Ishikawa (cell line): ENCODE results near the gene TRAF7.

ENCODE experiments used
- EP300 ChIP-seq: IDR thresholded peaks from 2 replicates; pipeline ENCODE4 v1.6.1; 2012; ENCODE audit warnings: borderline replicate concordance
- NFIC ChIP-seq: IDR thresholded peaks from 2 replicates; pipeline ENCODE4 v1.6.1; 2012
- RAD21 ChIP-seq: IDR thresholded peaks from 2 replicates; pipeline ENCODE4 v1.6.1; 2012; ENCODE audit warnings: low read depth
- TEAD4 ChIP-seq: IDR thresholded peaks from 2 replicates; pipeline ENCODE4 v1.6.1; 2012
- YY1 ChIP-seq: IDR thresholded peaks from 2 replicates; pipeline ENCODE4 v1.6.1; 2012; ENCODE audit warnings: low read depth
- TF ChIP-seq, protein P1 (sequence below): IDR thresholded peaks from 2 replicates; pipeline ENCODE4 v1.6.1; 2012
- TF ChIP-seq, protein P2 (sequence below): IDR thresholded peaks from 2 replicates; pipeline ENCODE4 v1.6.1; 2012; ENCODE audit warnings: low read depth, mild to moderate bottlenecking

DNA sequence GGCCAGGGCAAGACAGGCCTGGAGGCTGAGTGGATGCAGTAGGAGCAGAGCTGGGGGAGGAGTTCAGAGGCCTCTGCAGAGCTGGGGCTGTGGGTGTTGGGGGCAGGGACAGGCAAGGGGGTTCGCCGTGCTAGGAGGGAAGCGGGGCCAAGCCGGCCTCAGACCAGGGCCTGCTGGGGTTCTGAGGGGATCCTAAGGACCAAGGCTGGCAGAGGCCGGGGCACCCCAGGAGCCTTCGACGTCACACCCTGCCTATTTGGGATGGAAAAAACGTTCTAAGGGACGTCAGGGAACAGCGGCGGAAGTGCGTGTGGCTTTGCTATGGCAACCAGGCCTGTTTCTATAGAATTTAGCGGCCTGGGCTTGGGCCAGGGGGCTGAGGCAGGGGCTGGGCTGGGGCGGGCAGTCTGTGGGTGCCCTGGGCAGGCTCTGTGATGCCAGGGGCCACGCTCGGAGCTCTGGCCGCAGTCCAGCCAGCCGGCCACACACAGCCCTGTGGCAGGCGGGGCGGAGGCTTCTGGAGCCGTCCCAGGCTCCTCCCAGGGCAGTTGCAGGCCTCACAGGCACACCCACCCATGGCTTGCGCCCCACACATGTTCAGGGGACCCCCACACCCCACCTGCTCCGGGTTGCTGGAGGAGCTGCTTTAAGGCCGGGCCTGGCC lies 3.7 kb downstream of the TRAF7 start:
- TF ChIP-seq, protein P1, sequence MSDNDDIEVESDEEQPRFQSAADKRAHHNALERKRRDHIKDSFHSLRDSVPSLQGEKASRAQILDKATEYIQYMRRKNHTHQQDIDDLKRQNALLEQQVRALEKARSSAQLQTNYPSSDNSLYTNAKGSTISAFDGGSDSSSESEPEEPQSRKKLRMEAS: no peak
- TF ChIP-seq, protein P2, sequence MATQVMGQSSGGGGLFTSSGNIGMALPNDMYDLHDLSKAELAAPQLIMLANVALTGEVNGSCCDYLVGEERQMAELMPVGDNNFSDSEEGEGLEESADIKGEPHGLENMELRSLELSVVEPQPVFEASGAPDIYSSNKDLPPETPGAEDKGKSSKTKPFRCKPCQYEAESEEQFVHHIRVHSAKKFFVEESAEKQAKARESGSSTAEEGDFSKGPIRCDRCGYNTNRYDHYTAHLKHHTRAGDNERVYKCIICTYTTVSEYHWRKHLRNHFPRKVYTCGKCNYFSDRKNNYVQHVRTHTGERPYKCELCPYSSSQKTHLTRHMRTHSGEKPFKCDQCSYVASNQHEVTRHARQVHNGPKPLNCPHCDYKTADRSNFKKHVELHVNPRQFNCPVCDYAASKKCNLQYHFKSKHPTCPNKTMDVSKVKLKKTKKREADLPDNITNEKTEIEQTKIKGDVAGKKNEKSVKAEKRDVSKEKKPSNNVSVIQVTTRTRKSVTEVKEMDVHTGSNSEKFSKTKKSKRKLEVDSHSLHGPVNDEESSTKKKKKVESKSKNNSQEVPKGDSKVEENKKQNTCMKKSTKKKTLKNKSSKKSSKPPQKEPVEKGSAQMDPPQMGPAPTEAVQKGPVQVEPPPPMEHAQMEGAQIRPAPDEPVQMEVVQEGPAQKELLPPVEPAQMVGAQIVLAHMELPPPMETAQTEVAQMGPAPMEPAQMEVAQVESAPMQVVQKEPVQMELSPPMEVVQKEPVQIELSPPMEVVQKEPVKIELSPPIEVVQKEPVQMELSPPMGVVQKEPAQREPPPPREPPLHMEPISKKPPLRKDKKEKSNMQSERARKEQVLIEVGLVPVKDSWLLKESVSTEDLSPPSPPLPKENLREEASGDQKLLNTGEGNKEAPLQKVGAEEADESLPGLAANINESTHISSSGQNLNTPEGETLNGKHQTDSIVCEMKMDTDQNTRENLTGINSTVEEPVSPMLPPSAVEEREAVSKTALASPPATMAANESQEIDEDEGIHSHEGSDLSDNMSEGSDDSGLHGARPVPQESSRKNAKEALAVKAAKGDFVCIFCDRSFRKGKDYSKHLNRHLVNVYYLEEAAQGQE: no peak
- TF ChIP-seq NFIC (no peak), EP300 (no peak), RAD21 (no peak), TEAD4 (no peak), YY1 (no peak)
